OCI-LY7 (cell line): ENCODE data around the gene TCTN3. TPM values are rescaled to one million over a fixed set of nuclear protein-coding genes. Genes with fewer than 3 reads are reported as not detected.

Experiments used
- BruUV-seq: library from RNA; stranded (reverse); fragments of 400-500 nt; replicated peaks from 2 replicates; lab custom pipeline; 2021; lab: Mats Ljungman, UMichigan
- CTCF ChIA-PET: fragments of 300-600 bp; sonication (Branson Sonifier 250); formaldehyde crosslinking; loops from one replicate; lab custom pipeline; 2022; ENCODE audit warnings: antibody characterized with exemption; ENCODE audit not compliant: unreplicated experiment; lab: Charles Lee
- POLR2A ChIA-PET: fragments of 300-600 bp; sonication (Branson Sonifier 250); formaldehyde crosslinking; loops from one replicate; lab custom pipeline; 2022; ENCODE audit warnings: antibody characterized with exemption; lab: Charles Lee
- DNase-seq: peaks from one replicate; pipeline ENCODE4 v3.0.0-alpha.2; 2015; ENCODE audit warnings: low spot score
- H2AFZ ChIP-seq: fragments of 200-600 bp; sonication (generic), shearing (Covaris generic); 2 replicates; pipeline ENCODE4 v1.6.1; 2014; ENCODE audit warnings: mild to moderate bottlenecking, antibody characterized with exemption, low read length, moderate library complexity
- H3K27ac ChIP-seq: fragments of 200-600 bp; sonication (generic); 2 replicates; pipeline ENCODE4 v1.5.1; 2014; ENCODE audit warnings: mixed run types, low read depth, mild to moderate bottlenecking, moderate library complexity, low read length, inconsistent platforms; ENCODE audit not compliant: poor library complexity, severe bottlenecking
- H3K36me3 ChIP-seq: fragments of 200-600 bp; sonication (generic); 2 replicates; pipeline ENCODE4 v1.6.1; 2014; ENCODE audit warnings: mild to moderate bottlenecking, antibody characterized with exemption, low read length, moderate library complexity, mixed read lengths; ENCODE audit not compliant: insufficient read depth
- H3K4me1 ChIP-seq: fragments of 200-600 bp; sonication (generic); 2 replicates; pipeline ENCODE4 v1.5.1; 2014; ENCODE audit warnings: mild to moderate bottlenecking, low read length; ENCODE audit not compliant: insufficient read depth, poor library complexity, severe bottlenecking
- H3K4me2 ChIP-seq: fragments of 200-600 bp; sonication (generic); 2 replicates; pipeline ENCODE4 v1.6.1; 2014; ENCODE audit warnings: mild to moderate bottlenecking, low read length
- H3K4me3 ChIP-seq: fragments of 200-600 bp; sonication (generic); 2 replicates; pipeline ENCODE4 v1.5.1; 2014; ENCODE audit warnings: mild to moderate bottlenecking, low read depth, low read length; ENCODE audit not compliant: poor library complexity, severe bottlenecking
- H3K79me2 ChIP-seq: fragments of 200-600 bp; sonication (generic); 2 replicates; pipeline ENCODE4 v1.6.1; 2016; ENCODE audit warnings: low read depth, mild to moderate bottlenecking, low read length, moderate library complexity, mixed read lengths; ENCODE audit not compliant: insufficient read depth
- H3K9me2 ChIP-seq: fragments of 200-600 bp; sonication (generic); 2 replicates; pipeline ENCODE4 v1.6.1; 2016; ENCODE audit warnings: mild to moderate bottlenecking, low read length, mixed read lengths; ENCODE audit not compliant: insufficient read depth
- H3K9me3 ChIP-seq: fragments of 200-600 bp; sonication (generic); 2 replicates; pipeline ENCODE4 v1.6.1; 2014; ENCODE audit warnings: mild to moderate bottlenecking, mixed run types, low read length, mixed read lengths
- H4K20me1 ChIP-seq: fragments of 200-600 bp; sonication (generic); 2 replicates; pipeline ENCODE4 v1.6.1; 2014; ENCODE audit warnings: mild to moderate bottlenecking, antibody characterized with exemption, low read length, moderate library complexity, mixed read lengths; ENCODE audit not compliant: insufficient read depth
- CTCF ChIP-seq: fragments of 200-600 bp; sonication (generic); conservative IDR thresholded peaks from 2 replicates; pipeline ENCODE4 v1.5.1; 2014; ENCODE audit warnings: mild to moderate bottlenecking, antibody characterized with exemption, low read length, moderate library complexity, mixed read lengths
- EZH2phosphoT487 ChIP-seq: fragments of 200-600 bp; sonication (generic); IDR thresholded peaks from 2 replicates; pipeline ENCODE4 v1.6.1; 2018; ENCODE audit warnings: low read depth, borderline replicate concordance, mild to moderate bottlenecking, mixed run types, antibody characterized with exemption, low read length, moderate library complexity, mixed read lengths
- intact Hi-C: fragments of 100-400 bp; cut with micrococcal nuclease; formaldehyde crosslinking; loops from one replicate; pipeline ENCODE4 v1.10.0; 2022; ENCODE audit not compliant: unreplicated experiment
- total RNA-seq, 2 experiments: library from RNA; depleted of rRNA in 1 of 2; stranded (reverse); fragments of >200 nt in 1 of 2; shearing (Covaris generic) in 1 of 2; gene quantifications; 2 replicates each; pipeline ENCODE4 v1.2.3, GENCODE V29; 2014 to 2022

The TCTN3 gene
- total RNA-seq, 2 experiments from 2014 or later: 10.4 to 14.4 TPM

DNA sequence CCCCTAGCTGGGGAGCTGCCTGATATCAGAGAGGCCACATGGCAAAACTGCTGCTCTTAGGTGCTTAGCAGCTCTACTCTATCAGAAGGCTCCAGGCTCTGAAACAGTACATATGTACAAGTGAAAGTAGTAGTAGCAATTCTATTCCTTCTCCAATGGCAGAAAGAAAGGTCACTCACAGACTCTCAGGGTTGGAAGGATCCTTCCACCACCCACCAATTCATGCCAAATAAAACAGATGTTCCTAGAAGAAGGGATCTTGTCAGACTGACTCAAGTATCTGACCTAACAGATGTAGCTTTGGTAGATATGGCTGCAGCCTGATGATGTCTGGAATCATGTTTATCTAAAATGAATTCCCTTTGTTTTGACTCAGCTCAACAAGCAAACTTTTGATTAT, 29.2 kb downstream of the TCTN3 start:
- no TSS peak for BruUV-seq
- CTCF ChIA-PET: no interaction called here

GRCh38 chr10:95663496-95663895, 30.2 kb downstream of the TCTN3 start:
- DNase-seq: no peak
- Histone ChIP-seq H3K9me3 (no peaks in the 10 kb centered on the region), H2AFZ (no peak overlapping the region), H4K20me1 (no peaks in the 10 kb centered on the region), H3K27ac (no peak overlapping the region), H3K9me2 (no peaks in the 10 kb centered on the region), H3K79me2 (no peaks in the 10 kb centered on the region), H3K36me3 (peaks cover 17% of the 10 kb centered on the region; the same call in 1 of the 2 replicates), H3K4me1 (no peaks in the 10 kb centered on the region), H3K4me2 (no peak overlapping the region), H3K4me3 (no peak overlapping the region)
- intact Hi-C loops: no loop called here
- ChIA-PET CTCF (no interaction called here), POLR2A (interaction anchor here (0.6 to 1.1 kb wide), 2 partner anchors 26 to 170 kb away, joined by 3 read pairs; no protein-coding TSS in a partner anchor)
- no TSS peak for BruUV-seq
- TF ChIP-seq EZH2phosphoT487 (no peak), CTCF (no peak)

More for the DNA sequence above, 29.2 kb downstream of the TCTN3 start:
- no peak for DNase-seq
- H3K4me3 ChIP-seq: no peak overlapping the region
- POLR2A ChIA-PET: interaction anchor here (1.1 kb wide), 1 partner anchor 10 kb away, joined by 5 read pairs; no protein-coding TSS in a partner anchor
- no peak overlapping the region for H3K27ac ChIP-seq
- H4K20me1 ChIP-seq: no peaks in the 10 kb centered on the region
- peaks cover 17% of the 10 kb centered on the region; the same call in 1 of the 2 replicates for H3K36me3 ChIP-seq
- H3K4me1 ChIP-seq: no peaks in the 10 kb centered on the region
- TF ChIP-seq EZH2phosphoT487 (no peak), CTCF (no peak)
- intact Hi-C loops: no loop called here
- H2AFZ ChIP-seq: no peak overlapping the region
- no peaks in the 10 kb centered on the region for H3K9me2 ChIP-seq
- H3K4me2 ChIP-seq: no peak overlapping the region
- no peaks in the 10 kb centered on the region for H3K79me2 ChIP-seq
- no peaks in the 10 kb centered on the region for H3K9me3 ChIP-seq

DNA sequence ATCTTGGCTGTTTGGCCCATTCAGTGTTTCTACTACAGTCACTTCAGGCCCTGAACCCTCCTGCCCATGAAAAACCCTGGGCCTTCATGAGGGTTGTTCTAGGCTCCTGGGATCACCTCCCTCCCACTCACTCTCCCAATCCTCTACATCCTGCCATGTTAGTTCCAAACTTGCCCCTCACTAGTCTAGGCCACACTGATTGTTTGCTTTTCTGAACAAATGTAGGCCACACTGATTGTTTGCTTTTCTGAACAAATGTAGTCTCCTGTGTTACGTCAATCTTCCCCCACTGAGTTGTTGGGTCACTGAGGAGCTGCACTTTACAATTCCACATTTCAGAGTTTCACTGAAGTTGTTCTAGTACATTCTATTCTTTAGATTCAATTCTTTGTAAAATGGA, 31.9 kb downstream of the TCTN3 start:
- ChIA-PET CTCF (no interaction called here), POLR2A (interaction anchor here (1.5 kb wide), 1 partner anchor 9 kb away, joined by 5 read pairs; no protein-coding TSS in a partner anchor)
- BruUV-seq: no TSS peak
- H3K4me1 ChIP-seq: peaks cover 4% of the 10 kb centered on the region
- no peaks in the 10 kb centered on the region for H3K9me3 ChIP-seq
- TF ChIP-seq EZH2phosphoT487: no peak
- no peak for TF ChIP-seq CTCF
- intact Hi-C loops: no loop called here
- peaks cover 16% of the 10 kb centered on the region; the same call in 1 of the 2 replicates for H3K36me3 ChIP-seq
- no peaks in the 10 kb centered on the region for H3K79me2 ChIP-seq
- no peak for DNase-seq
- no peaks in the 10 kb centered on the region for H3K9me2 ChIP-seq
- no peak overlapping the region for H3K27ac ChIP-seq
- no peak overlapping the region for H2AFZ ChIP-seq
- H3K4me3 ChIP-seq: no peak overlapping the region
- H3K4me2 ChIP-seq: no peak overlapping the region
- H4K20me1 ChIP-seq: no peaks in the 10 kb centered on the region
